HEK293T (cell line): ENCODE measurements around the gene HACD1.

ENCODE experiments used
- ARNT ChIP-seq: fragments of 450-650 bp; IDR thresholded peaks from 2 replicates; pipeline ENCODE4 v1.6.1; 2017; ENCODE audit warnings: mild to moderate bottlenecking
- BHLHE40 ChIP-seq: fragments of 450-650 bp; IDR thresholded peaks from 2 replicates; pipeline ENCODE4 v1.6.1; 2016; ENCODE audit warnings: mild to moderate bottlenecking, moderate library complexity, borderline replicate concordance
- ELF4 ChIP-seq: fragments of 450-650 bp; IDR thresholded peaks from 2 replicates; pipeline ENCODE4 v1.6.1; 2017; ENCODE audit warnings: antibody characterized with exemption
- FOXA1 ChIP-seq: fragments of 450-650 bp; IDR thresholded peaks from 2 replicates; pipeline ENCODE4 v1.6.1; 2016; ENCODE audit warnings: mild to moderate bottlenecking
- FOXK2 ChIP-seq: fragments of 450-650 bp; IDR thresholded peaks from 2 replicates; pipeline ENCODE4 v1.6.1; 2016; ENCODE audit warnings: mild to moderate bottlenecking
- FOXM1 ChIP-seq: fragments of 450-650 bp; IDR thresholded peaks from 2 replicates; pipeline ENCODE4 v1.6.1; 2017; ENCODE audit warnings: mild to moderate bottlenecking, borderline replicate concordance
- LEF1 ChIP-seq: fragments of 450-650 bp; IDR thresholded peaks from 2 replicates; pipeline ENCODE4 v1.6.1; 2017; ENCODE audit warnings: mild to moderate bottlenecking, borderline replicate concordance
- NFRKB ChIP-seq: fragments of 450-650 bp; IDR thresholded peaks from 2 replicates; pipeline ENCODE4 v1.6.1; 2016; ENCODE audit warnings: mild to moderate bottlenecking, moderate library complexity
- SP1 ChIP-seq: fragments of 450-650 bp; IDR thresholded peaks from 2 replicates; pipeline ENCODE4 v1.6.1; 2017
- SUZ12 ChIP-seq: fragments of 450-650 bp; IDR thresholded peaks from 2 replicates; pipeline ENCODE4 v1.6.1; 2016; ENCODE audit warnings: mild to moderate bottlenecking
- TARDBP ChIP-seq: fragments of 450-650 bp; IDR thresholded peaks from 2 replicates; pipeline ENCODE4 v1.6.1; 2016
- ZNF384 ChIP-seq: fragments of 450-650 bp; IDR thresholded peaks from 2 replicates; pipeline ENCODE4 v1.6.1; 2016
- TF ChIP-seq, protein P1 (sequence below): fragments of 450-650 bp; IDR thresholded peaks from 2 replicates; pipeline ENCODE4 v1.6.1; 2016

DNA sequence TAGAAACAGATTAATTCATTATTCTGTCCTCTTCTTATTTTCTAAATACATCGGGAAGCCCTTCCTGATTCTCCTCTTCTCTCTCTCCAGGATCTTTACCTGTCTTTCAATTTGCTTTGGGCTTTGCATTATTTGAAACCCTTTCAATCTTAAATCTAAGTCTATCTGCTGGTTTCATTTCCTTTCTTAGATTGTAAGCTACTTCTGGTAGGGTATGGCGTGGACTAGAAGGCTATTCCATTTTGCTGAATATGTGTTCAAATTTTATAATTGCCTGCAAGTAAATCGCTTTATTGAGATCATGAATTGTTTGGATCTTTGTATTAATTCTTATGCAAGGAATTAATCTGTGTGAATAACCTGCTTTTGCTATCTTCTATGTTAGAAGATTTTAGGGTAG lies 37.8 kb upstream of the HACD1 start:
- TF ChIP-seq FOXK2 = no peak
- TF ChIP-seq ZNF384 = no peak
- no peak for TF ChIP-seq ARNT
- no peak for TF ChIP-seq FOXA1
- TF ChIP-seq BHLHE40 = no peak
- TF ChIP-seq LEF1 = no peak
- TF ChIP-seq FOXM1 = no peak
- TF ChIP-seq SUZ12 = no peak
- TF ChIP-seq SP1 = no peak
- no peak for TF ChIP-seq NFRKB
- TF ChIP-seq TARDBP = no peak
- no peak for TF ChIP-seq ELF4
- TF ChIP-seq, protein P1, sequence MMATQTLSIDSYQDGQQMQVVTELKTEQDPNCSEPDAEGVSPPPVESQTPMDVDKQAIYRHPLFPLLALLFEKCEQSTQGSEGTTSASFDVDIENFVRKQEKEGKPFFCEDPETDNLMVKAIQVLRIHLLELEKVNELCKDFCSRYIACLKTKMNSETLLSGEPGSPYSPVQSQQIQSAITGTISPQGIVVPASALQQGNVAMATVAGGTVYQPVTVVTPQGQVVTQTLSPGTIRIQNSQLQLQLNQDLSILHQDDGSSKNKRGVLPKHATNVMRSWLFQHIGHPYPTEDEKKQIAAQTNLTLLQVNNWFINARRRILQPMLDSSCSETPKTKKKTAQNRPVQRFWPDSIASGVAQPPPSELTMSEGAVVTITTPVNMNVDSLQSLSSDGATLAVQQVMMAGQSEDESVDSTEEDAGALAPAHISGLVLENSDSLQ = no peak
